HG02798 (cell line): Measurements from ENCODE around the gene EGFR.

ENCODE experiments used
- ATAC-seq: cut with Tn5 transposase; IDR thresholded peaks from one replicate; pipeline ENCODE4 v1.9.1; 2021; ENCODE audit warnings: mild to moderate bottlenecking; ENCODE audit not compliant: unreplicated experiment, poor library complexity

Gene EGFR

DNA sequence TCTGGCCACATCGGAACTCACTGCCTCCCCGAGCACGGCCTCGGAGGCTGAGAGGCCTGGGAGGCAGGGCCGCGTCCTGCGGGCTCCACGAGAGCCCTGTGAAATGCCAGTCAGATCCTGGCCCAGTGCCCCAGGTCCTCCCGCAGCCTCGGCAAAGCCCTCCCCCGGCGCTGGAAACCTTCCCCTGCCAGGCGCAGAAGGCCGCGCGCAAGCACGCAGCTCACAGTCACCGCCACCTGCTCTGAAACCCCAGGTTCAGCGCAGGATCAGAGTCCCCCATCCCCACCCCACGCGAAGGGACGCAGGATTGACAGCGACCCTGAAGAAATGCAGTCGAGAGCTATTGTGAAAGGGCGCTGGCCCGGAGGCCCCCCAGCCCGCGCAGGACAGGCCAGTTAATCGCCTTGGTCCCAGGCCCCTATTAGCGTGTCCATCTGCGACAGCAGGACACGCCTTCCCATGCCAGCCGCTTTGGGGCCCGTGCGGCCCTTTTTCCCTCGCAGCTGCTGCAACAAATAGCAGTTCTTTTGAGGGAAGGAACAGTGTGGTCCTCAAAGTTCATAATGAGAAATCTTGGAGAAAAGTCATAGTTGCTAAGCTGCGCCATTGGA lies 13.5 kb upstream of the EGFR start:
- no peak for ATAC-seq

- ATAC-seq, result no peak
Observed at GRCh38 chr7:55006499-55006898, 12.3 kb upstream of the EGFR start.

DNA sequence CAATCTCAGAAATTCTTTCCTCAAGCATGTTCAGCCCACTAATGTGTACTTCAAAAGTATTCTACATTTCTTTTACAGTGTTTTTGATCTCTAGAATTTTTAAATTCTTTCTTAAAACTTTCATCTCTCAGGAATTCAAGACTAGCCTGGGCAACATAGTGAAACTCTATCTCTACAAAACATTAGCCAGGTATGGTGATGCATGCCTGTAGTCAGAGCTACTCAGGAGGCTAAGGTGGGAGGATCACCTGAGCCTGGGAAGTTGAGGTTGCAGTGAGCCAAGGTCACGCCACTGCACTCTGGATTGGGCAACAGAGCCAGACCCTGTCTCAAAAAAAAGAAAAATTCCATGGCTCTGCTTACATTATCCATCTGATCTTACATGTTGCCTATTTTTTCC lies 5.0 kb upstream of the EGFR start:
- no peak for ATAC-seq

GRCh38 chr7:55016061-55016745 lies 2.6 kb upstream of the EGFR start:
- ATAC-seq, result no peak

DNA sequence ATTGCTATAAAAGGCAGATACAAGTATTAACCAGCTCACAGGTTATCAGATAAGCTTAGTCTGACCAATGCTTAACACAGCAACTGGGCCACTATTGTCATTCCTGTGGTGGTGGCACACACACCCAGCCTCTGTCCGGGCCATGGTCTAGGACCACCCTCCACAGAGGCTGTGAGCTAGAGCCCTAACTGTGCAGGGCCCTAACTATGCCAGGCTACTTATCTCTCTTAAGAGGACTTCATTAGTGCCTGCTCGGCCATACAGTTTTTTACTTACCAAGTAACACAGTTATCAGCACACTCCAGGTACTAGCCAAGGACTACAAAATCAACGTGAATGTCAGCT lies 2.1 kb upstream of the EGFR start:
- no peak for ATAC-seq

GRCh38 chr7:55017841-55018240 lies 976 bp upstream of the EGFR start:
- ATAC-seq, result no peak

DNA sequence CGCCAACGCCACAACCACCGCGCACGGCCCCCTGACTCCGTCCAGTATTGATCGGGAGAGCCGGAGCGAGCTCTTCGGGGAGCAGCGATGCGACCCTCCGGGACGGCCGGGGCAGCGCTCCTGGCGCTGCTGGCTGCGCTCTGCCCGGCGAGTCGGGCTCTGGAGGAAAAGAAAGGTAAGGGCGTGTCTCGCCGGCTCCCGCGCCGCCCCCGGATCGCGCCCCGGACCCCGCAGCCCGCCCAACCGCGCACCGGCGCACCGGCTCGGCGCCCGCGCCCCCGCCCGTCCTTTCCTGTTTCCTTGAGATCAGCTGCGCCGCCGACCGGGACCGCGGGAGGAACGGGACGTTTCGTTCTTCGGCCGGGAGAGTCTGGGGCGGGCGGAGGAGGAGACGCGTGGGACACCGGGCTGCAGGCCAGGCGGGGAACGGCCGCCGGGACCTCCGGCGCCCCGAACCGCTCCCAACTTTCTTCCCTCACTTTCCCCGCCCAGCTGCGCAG lies 424 bp downstream of the EGFR start:
- no peak for ATAC-seq

GRCh38 chr7:55019691-55020465 lies 1.1 kb downstream of the EGFR start:
- ATAC-seq, result no peak

DNA sequence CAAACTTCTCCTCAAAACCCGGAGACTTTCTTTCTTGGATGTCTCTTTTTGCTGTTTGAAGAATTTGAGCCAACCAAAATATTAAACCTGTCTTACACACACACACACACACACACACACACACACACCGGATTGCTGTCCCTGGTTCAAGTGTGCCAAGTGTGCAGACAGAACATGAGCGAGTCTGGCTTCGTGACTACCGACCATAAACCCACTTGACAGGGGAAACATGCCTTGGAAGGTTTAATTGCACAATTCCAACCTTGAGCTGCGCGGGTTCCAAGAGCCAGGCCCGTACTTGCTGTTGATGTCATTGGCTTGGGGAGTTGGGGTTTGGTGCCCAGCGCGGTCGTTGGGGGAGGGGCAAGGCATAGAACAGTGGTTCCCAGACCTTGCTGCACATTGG lies 1.7 kb downstream of the EGFR start:
- ATAC-seq, result no peak

- no peak for ATAC-seq
Observed at GRCh38 chr7:55021053-55021452, 2.2 kb downstream of the EGFR start.

- ATAC-seq, result no peak
Observed at GRCh38 chr7:55022002-55022985, 3.5 kb downstream of the EGFR start.

GRCh38 chr7:55023841-55024505 lies 5.2 kb downstream of the EGFR start:
- ATAC-seq, result no peak

GRCh38 chr7:55024776-55025175 lies 6.0 kb downstream of the EGFR start:
- no peak for ATAC-seq

DNA sequence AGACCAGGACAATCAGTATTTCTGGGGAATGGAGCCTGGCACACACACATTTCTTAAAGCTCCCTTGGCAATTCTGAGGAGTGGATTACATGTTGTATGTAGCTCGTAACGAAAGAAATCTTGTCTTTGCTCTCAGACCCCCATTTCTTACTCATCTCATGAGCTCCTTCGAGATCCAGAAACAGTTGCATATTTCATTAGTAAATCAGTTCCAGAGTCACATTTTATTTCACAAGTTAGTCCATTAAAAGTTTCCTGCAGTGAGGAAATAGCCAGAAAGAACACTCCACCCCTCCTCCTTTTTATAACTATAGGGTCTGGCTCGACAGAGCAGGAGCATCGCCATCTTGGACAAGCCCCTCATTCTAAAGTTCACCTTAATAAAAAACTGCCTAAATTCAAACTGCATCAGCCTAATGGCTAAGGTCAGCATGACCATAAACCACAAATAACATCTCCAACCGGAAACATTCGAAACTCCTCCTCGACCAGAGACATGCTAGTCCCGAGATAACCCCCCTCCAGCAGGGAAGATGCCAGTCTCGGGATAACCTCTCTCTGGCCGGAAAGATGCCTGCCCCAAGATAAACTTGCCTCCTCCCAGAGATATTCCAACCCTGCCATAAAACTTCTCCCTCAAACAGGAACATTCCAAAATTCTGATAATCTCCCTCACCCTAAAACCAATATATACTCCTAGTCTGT lies 7.4 kb downstream of the EGFR start:
- ATAC-seq, result no peak

DNA sequence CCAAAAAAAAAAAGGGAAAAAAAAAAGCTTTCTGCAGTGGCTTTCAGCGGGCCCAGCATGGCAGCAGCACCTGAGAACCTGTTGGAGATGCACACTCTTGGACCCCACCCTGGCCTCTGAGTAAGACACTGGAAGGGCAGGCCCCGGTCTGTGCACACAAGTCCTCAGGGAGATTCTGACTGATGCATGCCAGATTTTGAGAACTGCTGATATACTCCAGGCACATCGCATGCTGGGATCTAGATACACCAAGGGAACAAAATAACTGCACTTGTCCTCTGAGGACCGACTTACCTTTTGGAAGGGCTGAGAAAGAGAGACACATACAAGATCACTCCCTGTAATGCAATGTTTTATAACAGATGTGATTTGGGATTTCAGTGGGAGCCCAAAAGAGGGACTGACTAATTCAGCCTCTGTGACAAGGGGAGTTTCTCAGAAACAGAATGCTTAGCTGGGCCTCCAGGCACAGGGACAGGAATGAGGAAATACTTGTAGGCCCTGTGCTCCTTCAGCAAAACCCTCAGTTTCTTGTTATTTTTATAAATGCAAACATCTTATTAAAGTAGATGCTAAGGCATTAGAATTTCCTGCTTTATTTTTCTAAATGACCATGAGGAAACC lies 8.2 kb downstream of the EGFR start:
- ATAC-seq, result no peak

- ATAC-seq, result no peak
Observed at GRCh38 chr7:55028011-55028410, 9.2 kb downstream of the EGFR start.

- no peak for ATAC-seq
Observed at GRCh38 chr7:55030314-55030713, 11.5 kb downstream of the EGFR start.

DNA sequence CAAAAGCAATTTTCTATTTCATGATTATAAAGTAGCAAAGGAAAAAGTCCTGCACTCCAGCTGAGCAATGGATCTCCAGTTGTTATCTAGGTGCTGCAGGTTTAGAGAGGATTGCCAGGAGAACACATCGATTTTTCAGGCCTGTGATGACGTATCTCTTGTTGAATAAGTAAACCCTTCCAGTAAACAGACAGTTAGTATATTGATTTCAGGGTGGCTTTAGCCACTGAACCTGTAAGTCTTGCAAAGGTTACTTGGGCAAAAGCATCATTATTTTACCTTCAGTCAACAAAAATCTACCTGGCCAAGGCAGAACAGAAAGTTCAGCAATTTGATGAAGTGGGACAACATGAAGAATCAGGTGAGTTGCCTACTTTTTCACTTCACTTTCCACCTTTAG lies 12.3 kb downstream of the EGFR start:
- ATAC-seq, result no peak
